DMS153 treated with DMSO at 0.1 percent for 48 hours (cell line): Measurements from ENCODE around the gene PCBP3.

ENCODE experiments used
- DNase-seq: peaks from one replicate; lab custom pipeline; 2025; ENCODE audit not compliant: unreplicated experiment; lab: John Stamatoyannopoulos, UW

PCBP3 gene

DNA sequence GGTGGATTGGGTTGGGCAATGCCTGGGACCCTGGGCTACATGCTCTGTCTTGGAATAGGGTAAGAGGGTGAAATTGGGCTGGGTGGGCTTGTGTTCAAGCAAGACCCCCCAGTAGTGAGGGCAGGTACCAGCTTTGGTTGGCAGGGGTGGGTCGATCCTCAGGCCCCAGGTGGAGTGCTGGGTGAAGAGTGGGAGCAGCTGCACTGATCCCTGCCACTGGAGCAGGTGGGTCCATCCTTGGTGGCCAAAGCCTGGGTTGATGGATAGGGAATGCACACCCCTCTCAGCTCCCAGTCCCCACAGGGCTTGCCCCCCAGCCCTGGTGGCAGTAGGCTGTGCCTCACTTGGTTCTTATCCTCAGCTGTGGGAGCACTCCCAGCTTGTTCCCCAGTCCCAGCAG is 135.2 kb downstream of the PCBP3 start:
- DNase-seq: no peak

- no peak for DNase-seq
Observed at GRCh38 chr21:45779226-45779625, 135.7 kb downstream of the PCBP3 start.

GRCh38 chr21:45780647-45781046 is 137.1 kb downstream of the PCBP3 start:
- DNase-seq: no peak

GRCh38 chr21:45781741-45782140 is 138.2 kb downstream of the PCBP3 start:
- DNase-seq: no peak

- no peak for DNase-seq
Observed at GRCh38 chr21:45786660-45787059, 143.1 kb downstream of the PCBP3 start.

DNA sequence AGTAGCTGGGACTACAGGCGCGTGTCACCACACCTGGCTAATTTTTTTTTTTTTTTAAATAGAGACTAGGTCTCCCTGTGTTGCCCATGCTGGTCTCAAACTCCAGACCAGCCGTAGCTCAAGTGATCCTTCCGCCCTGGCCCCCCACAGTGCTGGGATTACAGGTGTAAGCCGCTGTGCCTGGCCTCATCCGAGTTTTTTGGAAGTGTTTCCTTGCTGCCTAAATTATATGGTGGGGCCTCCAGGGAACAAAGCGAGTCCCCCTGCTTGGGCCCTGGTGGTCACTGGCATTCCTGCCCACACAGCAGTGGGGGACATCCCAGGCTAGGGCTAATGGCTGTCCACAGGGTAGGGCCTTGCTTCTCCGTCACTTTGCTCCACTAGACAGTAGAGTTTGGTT is 143.8 kb downstream of the PCBP3 start:
- no peak for DNase-seq

GRCh38 chr21:45788198-45788597 is 144.7 kb downstream of the PCBP3 start:
- DNase-seq: no peak

GRCh38 chr21:45788637-45789506 is 145.3 kb downstream of the PCBP3 start:
- no peak for DNase-seq

DNA sequence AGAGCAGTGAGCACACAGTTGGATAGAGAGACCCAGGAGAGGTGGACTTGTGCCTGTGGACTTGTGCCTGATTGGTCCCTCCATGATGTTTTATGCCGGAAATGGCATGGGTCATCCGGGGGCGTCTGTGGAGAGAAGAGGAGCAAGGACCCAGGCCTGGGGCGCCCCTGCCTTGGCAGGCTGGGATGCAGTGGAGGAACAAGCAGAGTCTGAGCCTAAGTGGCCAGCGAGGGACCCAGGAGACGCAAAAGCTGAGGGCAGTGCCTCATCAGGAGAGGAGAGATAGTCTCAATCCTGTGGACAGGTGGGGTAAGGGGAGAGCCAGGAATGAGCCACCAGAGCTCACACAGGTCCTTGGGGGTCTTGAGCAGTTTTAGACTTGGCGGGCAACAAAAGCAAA is 146.9 kb downstream of the PCBP3 start:
- no peak for DNase-seq

- DNase-seq: no peak
Observed at GRCh38 chr21:45791562-45792418, 148.3 kb downstream of the PCBP3 start.

DNA sequence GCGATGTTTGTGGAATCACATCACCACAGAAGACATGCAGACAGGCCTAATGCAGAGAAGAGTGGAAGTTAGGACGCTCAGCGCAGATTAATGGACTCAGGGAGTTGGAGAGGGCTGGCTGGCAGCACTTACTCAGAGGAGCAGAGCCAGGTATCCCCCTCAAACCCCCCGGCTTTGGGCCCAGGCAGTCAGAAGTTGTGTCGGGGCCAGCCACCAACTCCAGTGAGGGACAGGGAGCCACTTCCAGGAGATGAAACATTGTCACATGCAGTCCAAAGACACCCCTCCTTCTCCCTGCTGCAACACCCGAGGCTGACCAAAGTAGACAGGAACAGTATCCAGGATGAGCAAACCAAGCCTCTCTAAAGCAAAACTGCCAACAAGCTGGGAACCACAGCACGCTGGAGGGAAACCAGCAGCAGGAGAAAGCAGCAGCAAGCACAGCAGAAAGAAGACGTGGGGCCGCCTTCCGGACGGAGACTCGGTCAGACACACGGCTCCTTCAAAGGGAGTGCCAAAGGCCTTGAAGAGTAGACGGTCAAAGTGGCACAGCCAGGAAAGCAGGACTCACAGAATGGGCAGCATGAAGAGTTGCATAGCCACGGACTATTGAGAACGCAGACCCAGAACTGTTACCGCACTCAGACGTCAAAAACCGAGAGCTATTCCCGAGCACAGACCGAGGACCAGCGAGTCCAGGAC is 149.3 kb downstream of the PCBP3 start:
- no peak for DNase-seq

DNA sequence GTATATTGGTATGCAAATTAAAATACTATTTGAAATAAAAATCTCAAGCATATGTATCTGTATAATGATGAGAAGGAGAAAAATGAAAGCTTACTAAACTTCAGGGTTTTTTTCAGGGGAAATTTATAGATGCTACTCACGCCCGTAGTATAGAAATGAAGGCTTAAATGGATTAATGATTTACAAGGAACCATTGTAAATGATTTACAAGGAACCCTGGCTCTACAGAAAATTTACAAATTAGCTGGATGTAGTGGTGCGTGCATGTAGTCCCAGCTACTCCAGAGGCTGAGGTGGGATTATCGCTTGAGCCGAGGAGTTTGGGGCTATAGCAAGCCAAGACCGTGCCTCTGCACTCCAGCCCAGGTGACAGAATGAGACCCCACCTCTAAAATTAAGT is 150.5 kb downstream of the PCBP3 start:
- no peak for DNase-seq

- DNase-seq: no peak
Observed at GRCh38 chr21:45796003-45796402, 152.5 kb downstream of the PCBP3 start.

DNA sequence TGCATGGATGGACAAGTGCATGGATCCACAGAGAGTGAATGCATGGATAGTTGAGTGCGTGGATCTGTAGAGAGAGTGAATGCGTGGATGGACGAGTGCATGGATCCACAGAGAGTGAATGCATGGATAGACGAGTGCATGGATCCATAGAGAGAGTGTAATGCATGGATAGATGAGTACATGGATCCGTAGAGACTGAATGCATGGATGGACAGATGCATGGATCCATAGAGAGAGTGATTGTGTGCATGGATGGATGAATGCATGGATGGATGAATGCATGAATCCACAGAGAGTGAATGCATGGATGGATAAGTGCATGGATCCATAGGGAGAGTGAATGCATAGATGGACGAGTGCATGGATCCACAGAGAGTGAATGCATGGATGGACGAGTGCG is 153.8 kb downstream of the PCBP3 start:
- DNase-seq: no peak

DNA sequence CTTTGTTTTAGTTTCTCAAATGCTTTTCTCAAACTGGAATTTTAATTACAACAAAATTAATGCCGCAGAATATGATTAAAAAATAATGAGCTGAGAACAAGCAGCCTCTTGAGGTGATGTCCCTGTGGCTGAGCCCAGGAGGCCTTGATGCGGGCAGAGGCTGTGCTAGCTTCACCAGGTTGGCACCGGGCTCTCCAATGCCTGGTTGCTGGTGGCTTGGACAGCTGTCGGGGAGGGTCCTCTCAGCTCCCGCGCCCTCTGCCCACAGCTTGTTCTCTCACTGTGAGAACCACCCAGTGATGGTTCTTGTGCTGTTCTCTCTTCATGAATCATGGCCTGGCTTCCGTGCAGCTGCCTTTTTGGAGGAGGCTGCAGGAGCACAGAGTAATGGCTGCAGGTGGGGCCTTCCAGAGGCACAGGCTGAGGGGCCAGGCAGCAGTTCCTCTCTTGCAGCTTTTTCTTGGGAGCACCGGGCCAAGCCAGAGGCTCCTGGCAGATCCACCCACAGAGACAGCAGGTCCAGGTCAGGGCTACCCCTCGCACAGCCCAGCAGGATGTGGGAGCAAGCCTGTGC is 156.3 kb downstream of the PCBP3 start:
- no peak for DNase-seq

DNA sequence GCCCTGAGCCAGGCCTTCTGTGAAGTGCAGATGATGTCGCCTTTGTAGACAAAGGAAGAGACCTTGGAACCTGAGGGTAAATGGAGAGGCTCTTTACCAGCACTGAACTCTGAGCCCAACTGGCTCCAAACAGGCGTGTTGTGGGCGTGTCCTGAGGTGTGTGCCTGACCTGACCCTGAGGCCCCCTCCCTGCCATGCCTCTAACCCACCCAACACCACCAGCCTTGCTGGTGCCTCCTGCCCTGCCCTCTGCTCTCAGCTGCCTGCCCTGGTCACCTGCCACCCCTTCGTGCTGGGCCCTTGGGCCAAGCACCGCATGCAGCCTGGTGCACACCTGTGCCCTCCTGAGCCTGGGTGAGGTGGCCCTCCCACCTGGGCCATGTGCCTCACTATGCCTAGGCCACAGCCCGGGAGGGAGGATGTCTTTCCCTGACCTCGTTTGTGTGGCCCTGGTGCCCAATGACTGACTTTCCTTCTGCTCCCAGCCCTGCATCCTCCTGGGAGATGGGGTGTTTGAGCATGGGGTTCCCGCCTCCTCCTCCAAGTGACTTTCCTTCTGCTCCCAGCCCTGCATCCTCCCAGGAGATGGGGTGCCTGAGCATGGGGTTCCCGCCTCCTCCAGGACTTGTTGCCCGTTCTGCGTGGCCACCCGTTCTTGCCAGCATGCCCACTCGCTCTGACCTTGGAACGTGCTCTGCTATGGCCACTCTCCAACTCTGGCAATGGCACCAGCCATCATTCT is 157.0 kb downstream of the PCBP3 start:
- DNase-seq: no peak

GRCh38 chr21:45801129-45801964 is 157.8 kb downstream of the PCBP3 start:
- DNase-seq: no peak

DNA sequence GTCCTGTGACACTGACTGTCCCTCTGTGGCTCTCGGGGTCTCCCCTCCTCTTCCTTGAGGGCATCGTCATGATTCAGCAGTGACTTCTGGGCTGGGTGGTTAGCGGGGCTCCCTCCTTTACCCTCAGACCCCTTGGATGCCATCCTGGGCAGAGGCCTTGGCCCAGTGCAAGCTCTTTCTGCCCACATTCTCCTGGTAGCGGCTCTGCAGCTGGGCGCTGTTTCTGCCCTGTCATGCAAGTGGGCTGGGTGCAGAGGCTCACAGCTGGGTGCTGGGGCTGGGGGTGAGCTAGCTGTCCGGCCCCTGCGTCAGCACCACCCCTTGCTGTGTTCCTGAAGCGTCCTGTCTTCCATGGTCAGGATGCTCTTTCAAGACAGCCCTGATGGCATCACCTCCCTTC is 158.5 kb downstream of the PCBP3 start:
- no peak for DNase-seq

DNA sequence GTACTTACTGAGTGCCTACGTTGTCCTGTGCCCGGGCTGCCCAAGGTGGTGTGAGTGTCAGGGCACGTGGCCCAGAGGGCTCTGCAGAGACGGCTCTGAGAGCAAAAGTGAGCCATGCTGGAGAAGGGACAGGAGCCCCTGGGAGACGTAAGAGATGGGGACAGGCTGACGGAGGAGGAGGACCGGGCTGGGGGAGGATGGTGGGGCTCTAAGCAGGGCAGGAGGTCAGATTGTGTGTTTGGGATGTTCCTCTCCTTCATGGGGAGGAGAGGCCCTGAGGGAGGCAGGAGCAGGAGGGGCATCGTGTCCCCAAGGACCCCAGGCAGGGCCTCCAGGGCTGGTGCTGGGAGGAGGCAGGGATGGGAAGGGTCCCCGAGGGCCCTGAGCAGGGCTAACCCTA is 158.9 kb downstream of the PCBP3 start:
- no peak for DNase-seq
